Caki2 (cell line): Measurements from ENCODE around the gene CNR1. TPM values are rescaled to one million over a fixed set of nuclear protein-coding genes. Genes with fewer than 3 reads are reported as not detected.

Source experiments
- DNase-seq: peaks from one replicate; pipeline ENCODE4 v3.0.0-alpha.2; 2015; ENCODE audit warnings: low read depth
- in situ Hi-C: cut with HindIII; loops from 2 replicates; pipeline ENCODE4 v1.10.0; 2016; ENCODE audit warnings: low sequenced_read_pairs, low pct_unique_long_range_greater_than_20kb, mixed read lengths
- total RNA-seq: library from RNA; depleted of rRNA; stranded (reverse); fragments of >200 nt; shearing (Covaris generic); gene quantifications from 2 replicates; pipeline ENCODE4 v1.2.3, GENCODE V29; 2014; ENCODE audit warnings: low replicate concordance; rRNA removed

CNR1 gene
- total RNA-seq, 1 experiment from 2014 or later = 2.0 TPM

- no peak for DNase-seq
Measured at GRCh38 chr6:88105741-88106340, 60.3 kb downstream of the CNR1 start.

More at GRCh38 chr6:88105741-88106340, 60.3 kb downstream of the CNR1 start:
- in situ Hi-C loops = no loop called here

Other genes with a start within 250 kb of the CNR1 start
- gene SPACA1, start 118.5 kb downstream of the CNR1 start, total RNA-seq = not detected in 2 replicates